ENCODE results near the gene ZNF8. TPM values are rescaled to one million over a fixed set of nuclear protein-coding genes. Genes with fewer than 3 reads are reported as not detected.

ZNF8 gene
- total RNA-seq, 1 experiment from 2014 or later: 8.4 TPM

DNA sequence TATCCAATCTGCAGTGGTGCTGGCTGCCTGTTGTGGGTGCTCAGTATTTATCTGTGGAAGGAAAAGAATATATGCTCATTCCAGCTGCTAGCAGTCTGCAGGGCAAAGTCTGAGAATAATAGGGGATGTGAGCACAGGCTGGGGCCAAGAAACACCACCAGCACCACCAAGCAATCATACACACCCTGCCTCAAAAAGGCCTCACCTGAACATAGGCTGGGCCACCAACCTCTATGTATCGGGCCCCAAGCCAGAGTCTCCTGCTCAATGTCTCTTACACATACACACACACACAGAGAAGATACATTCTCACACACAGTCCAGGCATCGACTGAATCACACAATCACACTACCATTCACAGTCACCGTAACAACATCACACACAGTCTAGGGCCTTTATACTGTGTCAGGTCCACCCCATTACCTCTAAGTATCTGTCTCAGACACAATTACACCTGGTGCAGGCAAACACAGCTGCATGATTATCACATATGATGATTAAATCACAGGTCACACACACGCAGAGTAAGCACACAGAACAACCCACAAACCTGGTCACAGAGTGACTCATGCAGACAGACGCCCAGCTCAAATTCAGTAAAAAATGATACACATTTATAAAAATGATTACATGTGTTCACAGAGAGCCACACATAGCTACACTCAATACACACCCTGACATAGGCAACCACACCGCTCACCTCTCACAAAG, 46.7 kb downstream of the ZNF8 start:
- no peak for DNase-seq
- H3K4me1 ChIP-seq: peaks cover 4% of the 10 kb centered on the region; the same call in 1 of the 2 replicates
- H3K27me3 ChIP-seq (replicated peaks; ENCODE audit: control insufficient read depth, insufficient read depth, low read length): no peaks in the 10 kb centered on the region
- TF ChIP-seq, protein P1, sequence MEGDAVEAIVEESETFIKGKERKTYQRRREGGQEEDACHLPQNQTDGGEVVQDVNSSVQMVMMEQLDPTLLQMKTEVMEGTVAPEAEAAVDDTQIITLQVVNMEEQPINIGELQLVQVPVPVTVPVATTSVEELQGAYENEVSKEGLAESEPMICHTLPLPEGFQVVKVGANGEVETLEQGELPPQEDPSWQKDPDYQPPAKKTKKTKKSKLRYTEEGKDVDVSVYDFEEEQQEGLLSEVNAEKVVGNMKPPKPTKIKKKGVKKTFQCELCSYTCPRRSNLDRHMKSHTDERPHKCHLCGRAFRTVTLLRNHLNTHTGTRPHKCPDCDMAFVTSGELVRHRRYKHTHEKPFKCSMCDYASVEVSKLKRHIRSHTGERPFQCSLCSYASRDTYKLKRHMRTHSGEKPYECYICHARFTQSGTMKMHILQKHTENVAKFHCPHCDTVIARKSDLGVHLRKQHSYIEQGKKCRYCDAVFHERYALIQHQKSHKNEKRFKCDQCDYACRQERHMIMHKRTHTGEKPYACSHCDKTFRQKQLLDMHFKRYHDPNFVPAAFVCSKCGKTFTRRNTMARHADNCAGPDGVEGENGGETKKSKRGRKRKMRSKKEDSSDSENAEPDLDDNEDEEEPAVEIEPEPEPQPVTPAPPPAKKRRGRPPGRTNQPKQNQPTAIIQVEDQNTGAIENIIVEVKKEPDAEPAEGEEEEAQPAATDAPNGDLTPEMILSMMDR (IDR thresholded peaks at IDR 0.05; ENCODE audit: insufficient read depth in 1 of 2, low read depth in 1 of 2, low read length in 1 of 2, severe bottlenecking in 1 of 2, unreplicated experiment in 1 of 2): no peak
- no peaks in the 10 kb centered on the region for H3K9me3 Mint-ChIP-seq (ENCODE audit: unreplicated experiment)
- H3K27ac Mint-ChIP-seq (ENCODE audit: unreplicated experiment): no peak overlapping the region
- peaks cover 5% of the 10 kb centered on the region for H3K4me1 Mint-ChIP-seq (ENCODE audit: low read depth, unreplicated experiment)
- H3K4me3 ChIP-seq (ENCODE audit: low read depth, low read length): peak overlapping the region; percentile 79
- CTCF ChIA-PET: no interaction called here
- no peak overlapping the region for H3K4me3 Mint-ChIP-seq (ENCODE audit: unreplicated experiment)
- H3K36me3 Mint-ChIP-seq (ENCODE audit: insufficient read depth, unreplicated experiment): no peaks in the 10 kb centered on the region
- BruUV-seq (replicated peaks): no TSS peak
- H3K9me3 ChIP-seq: no peaks in the 10 kb centered on the region
- no peaks in the 10 kb centered on the region for H3K27me3 Mint-ChIP-seq (ENCODE audit: insufficient read depth, unreplicated experiment)
- intact Hi-C loops (cut with micrococcal nuclease; ENCODE audit: unreplicated experiment): loop anchor here (1.0 to 2.0 kb wide), 3 partner anchors 20 to 47 kb away; partner anchors contain the start of genes ERVK3-1 and ZNF8
- no peaks in the 10 kb centered on the region for H3K36me3 ChIP-seq (ENCODE audit: control insufficient read depth, insufficient read depth, low read length)
- POLR2A ChIA-PET: no interaction called here

DNA sequence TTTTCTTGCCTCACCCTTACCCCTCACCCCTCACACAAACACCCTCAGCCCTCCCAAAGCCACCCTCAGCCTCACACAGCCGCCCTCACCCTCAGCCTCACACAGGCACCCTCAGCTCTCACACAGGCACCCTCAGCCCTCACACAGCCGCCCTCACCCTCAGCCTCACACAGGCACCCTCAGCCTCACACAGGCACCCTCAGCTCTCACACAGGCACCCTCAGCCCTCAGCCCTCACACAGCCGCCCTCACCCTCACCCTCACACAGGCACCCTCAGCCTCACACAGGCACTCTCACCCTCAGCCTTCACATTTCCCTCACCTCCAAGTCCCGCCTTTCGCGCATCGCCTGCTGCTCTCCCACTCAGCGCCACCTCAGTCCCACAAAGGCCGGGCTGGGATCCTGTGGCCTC, 47.8 kb downstream of the ZNF8 start:
- no peaks in the 10 kb centered on the region for H3K36me3 Mint-ChIP-seq (ENCODE audit: insufficient read depth, unreplicated experiment)
- ChIA-PET CTCF (interaction anchor here (0.7 to 1.1 kb wide), 3 partner anchors 21 to 82 kb away, joined by 3 to 4 read pairs (median 4); partner anchors contain the start of genes ZNF497 and ZNF584), POLR2A (interaction anchor here (0.6 to 1.1 kb wide), 6 partner anchors 36 to 233 kb away, joined by 3 to 6 read pairs (median 3); partner anchors contain the start of genes TRIM28, ZNF497 and ZNF584)
- intact Hi-C loops (cut with micrococcal nuclease; ENCODE audit: unreplicated experiment): loop anchor here (1.0 to 2.0 kb wide), 3 partner anchors 21 to 48 kb away; partner anchors contain the start of genes ERVK3-1 and ZNF8
- BruUV-seq (replicated peaks): no TSS peak
- TF ChIP-seq, protein P1 (IDR thresholded peaks at IDR 0.05; ENCODE audit: insufficient read depth in 1 of 2, low read depth in 1 of 2, low read length in 1 of 2, severe bottlenecking in 1 of 2, unreplicated experiment in 1 of 2): no peak
- no peak for DNase-seq
- no peak overlapping the region for H3K4me3 Mint-ChIP-seq (ENCODE audit: unreplicated experiment)
- Histone ChIP-seq H3K36me3 (ENCODE audit: control insufficient read depth, insufficient read depth, low read length) (no peaks in the 10 kb centered on the region), H3K27me3 (replicated peaks; ENCODE audit: control insufficient read depth, insufficient read depth, low read length) (no peaks in the 10 kb centered on the region), H3K4me1 (peaks cover 4% of the 10 kb centered on the region; the same call in 1 of the 2 replicates), H3K4me3 (ENCODE audit: low read depth, low read length) (peak overlapping the region; percentile 79), H3K9me3 (no peaks in the 10 kb centered on the region)
- H3K27ac Mint-ChIP-seq (ENCODE audit: unreplicated experiment): no peak overlapping the region
- peaks cover 5% of the 10 kb centered on the region for H3K4me1 Mint-ChIP-seq (ENCODE audit: low read depth, unreplicated experiment)
- H3K27me3 Mint-ChIP-seq (ENCODE audit: insufficient read depth, unreplicated experiment): no peaks in the 10 kb centered on the region
- H3K9me3 Mint-ChIP-seq (ENCODE audit: unreplicated experiment): no peaks in the 10 kb centered on the region

DNA sequence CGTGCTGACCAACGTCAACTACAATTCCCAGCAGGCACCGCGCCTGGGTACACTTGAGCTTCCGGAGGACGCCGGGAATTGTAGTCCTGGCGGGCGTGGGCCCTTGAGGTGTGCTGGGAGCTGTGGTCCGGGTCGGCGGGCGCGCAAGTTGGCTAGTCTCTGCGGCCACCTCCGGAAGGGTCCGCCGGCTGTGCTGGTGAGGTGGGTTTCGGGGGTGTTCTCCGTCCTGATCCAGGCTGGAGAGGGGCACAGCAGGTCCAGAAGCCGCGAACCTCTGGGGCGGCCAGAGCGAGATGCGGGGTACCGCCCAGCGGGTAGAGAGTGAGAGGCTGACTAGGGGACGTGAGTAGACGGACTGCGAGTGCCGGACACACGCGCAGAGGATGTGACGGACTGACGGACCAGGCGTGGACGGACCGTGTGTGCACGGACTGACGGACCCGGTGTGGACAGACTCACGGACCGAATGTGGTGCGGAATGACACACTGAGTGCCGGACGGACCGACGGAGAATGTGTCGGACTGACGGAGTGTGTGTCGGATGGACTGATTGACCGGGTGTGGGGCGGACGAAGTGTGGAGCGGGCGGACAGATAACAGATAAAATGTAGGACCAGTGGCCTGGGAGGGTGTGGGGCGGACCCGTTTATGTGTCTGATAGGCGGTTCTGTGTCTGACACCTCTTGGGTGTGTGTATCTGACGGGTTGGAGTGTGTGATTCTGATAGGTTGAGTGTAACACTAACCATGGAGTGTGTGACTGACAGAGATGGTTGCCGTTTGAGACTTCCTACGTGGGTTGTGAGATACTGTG, 48.4 kb downstream of the ZNF8 start, which contains the start of gene ZSCAN22:
Gene ZSCAN22 (plus strand): TSS at position 81 of the 813 bp plus-strand sequence. CDS start 7,809 bp downstream, outside the sequence.
- Mint-ChIP-seq H3K9me3 (ENCODE audit: unreplicated experiment) (no peaks in the 10 kb centered on the region), H3K36me3 (ENCODE audit: insufficient read depth, unreplicated experiment) (no peaks in the 10 kb centered on the region), H3K27ac (ENCODE audit: unreplicated experiment) (no peak within 1 kb of the TSS), H3K27me3 (ENCODE audit: insufficient read depth, unreplicated experiment) (no peaks in the 10 kb centered on the region), H3K4me3 (ENCODE audit: unreplicated experiment) (no peak within 1 kb of the TSS), H3K4me1 (ENCODE audit: low read depth, unreplicated experiment) (peaks cover 5% of the 10 kb centered on the region)
- ChIA-PET POLR2A (interaction anchor here (0.6 to 1.1 kb wide), 6 partner anchors 35 to 232 kb away, joined by 3 to 6 read pairs (median 3); partner anchors contain the start of genes TRIM28, ZNF497 and ZNF584), CTCF (interaction anchor here (0.7 to 1.1 kb wide), 3 partner anchors 20 to 81 kb away, joined by 3 to 4 read pairs (median 4); partner anchors contain the start of genes ZNF497 and ZNF584)
- intact Hi-C loops (cut with micrococcal nuclease; ENCODE audit: unreplicated experiment): loop anchor here (1.0 to 2.0 kb wide), 5 partner anchors 22 to 53 kb away; partner anchors contain the start of genes ERVK3-1, ZNF497 and ZNF8
- H3K9me3 ChIP-seq: no peaks in the 10 kb centered on the region
- TF ChIP-seq, protein P1 (IDR thresholded peaks at IDR 0.05; ENCODE audit: insufficient read depth in 1 of 2, low read depth in 1 of 2, low read length in 1 of 2, severe bottlenecking in 1 of 2, unreplicated experiment in 1 of 2): no peak
- H3K27me3 ChIP-seq (replicated peaks; ENCODE audit: control insufficient read depth, insufficient read depth, low read length): no peaks in the 10 kb centered on the region
- peaks cover 4% of the 10 kb centered on the region; the same call in 1 of the 2 replicates for H3K4me1 ChIP-seq
- no peaks in the 10 kb centered on the region for H3K36me3 ChIP-seq (ENCODE audit: control insufficient read depth, insufficient read depth, low read length)
- TSS peak; percentile 53 for BruUV-seq (replicated peaks)
- peak; percentile 95 to 96 for DNase-seq
- peak within 1 kb of the TSS; percentile 79 for H3K4me3 ChIP-seq (ENCODE audit: low read depth, low read length)
